HFF-Myc (cell line): ENCODE measurements around the gene ATP11A.
"Not testable (repeated sequence)": the region's sequence is repeated elsewhere in the genome, so short reads cannot be mapped to it uniquely, and the experiment has no call there.

Source experiments
- DNase-seq: peaks from one replicate; pipeline ENCODE4 v3.0.0-alpha.2; 2011; ENCODE audit warnings: low read depth; ENCODE audit errors: extremely low read depth
- H3K4me3 ChIP-seq: replicated peaks from 2 replicates; pipeline ENCODE4 v1.5.1; 2011; ENCODE audit warnings: low read depth, mild to moderate bottlenecking, control low read depth, low read length
- TF ChIP-seq, protein P1 (sequence below): IDR thresholded peaks from 2 replicates; pipeline ENCODE4 v1.5.1; 2012; ENCODE audit warnings: mild to moderate bottlenecking, low read depth, low read length, control low read depth; ENCODE audit errors: missing control alignments

Gene ATP11A

DNA sequence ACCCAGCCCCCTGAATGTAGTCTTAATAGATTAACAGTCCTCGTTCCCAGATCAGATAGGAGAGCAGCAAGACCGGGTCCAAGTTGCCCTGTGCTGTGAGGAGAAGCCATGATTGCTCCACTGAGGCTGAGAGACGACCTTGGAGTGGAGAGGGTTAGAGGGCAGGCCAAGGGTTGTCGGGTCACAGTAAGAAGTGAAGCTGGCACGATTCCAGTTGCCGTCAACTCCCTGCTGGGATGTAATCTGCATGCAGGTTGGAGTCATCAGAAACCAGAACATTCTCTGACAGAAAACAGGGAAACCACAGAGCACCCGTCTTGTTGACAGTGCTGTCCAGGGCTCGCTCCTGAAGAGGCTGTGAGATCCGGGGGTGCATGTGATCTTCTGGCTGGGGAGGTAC lies 19.0 kb upstream of the ATP11A start:
- DNase-seq: no peak
- TF ChIP-seq, protein P1, sequence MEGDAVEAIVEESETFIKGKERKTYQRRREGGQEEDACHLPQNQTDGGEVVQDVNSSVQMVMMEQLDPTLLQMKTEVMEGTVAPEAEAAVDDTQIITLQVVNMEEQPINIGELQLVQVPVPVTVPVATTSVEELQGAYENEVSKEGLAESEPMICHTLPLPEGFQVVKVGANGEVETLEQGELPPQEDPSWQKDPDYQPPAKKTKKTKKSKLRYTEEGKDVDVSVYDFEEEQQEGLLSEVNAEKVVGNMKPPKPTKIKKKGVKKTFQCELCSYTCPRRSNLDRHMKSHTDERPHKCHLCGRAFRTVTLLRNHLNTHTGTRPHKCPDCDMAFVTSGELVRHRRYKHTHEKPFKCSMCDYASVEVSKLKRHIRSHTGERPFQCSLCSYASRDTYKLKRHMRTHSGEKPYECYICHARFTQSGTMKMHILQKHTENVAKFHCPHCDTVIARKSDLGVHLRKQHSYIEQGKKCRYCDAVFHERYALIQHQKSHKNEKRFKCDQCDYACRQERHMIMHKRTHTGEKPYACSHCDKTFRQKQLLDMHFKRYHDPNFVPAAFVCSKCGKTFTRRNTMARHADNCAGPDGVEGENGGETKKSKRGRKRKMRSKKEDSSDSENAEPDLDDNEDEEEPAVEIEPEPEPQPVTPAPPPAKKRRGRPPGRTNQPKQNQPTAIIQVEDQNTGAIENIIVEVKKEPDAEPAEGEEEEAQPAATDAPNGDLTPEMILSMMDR: no peak
- no peak overlapping the region for H3K4me3 ChIP-seq

DNA sequence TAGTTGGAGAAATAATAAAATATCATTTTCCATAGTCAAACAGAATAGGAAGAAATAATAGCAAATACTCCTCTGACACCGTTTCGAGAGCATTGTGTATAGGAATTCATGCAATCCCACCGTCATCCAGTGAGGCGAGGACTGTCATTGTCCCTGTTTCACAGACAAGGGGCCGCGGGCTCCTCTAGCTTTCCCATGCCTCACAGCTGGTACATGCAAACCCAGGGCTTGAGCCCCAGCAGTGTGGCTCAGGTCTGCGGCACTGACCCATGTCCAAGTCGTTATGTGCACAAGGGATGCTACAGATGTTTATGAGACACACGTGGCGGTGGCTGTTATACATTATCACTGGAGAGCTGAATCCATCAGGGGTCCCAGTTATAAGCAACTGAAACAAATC lies 18.5 kb upstream of the ATP11A start:
- no peak overlapping the region for H3K4me3 ChIP-seq
- no peak for DNase-seq
- TF ChIP-seq, protein P1: no peak

- H3K4me3 ChIP-seq: no peak overlapping the region
- DNase-seq: no peak
- TF ChIP-seq, protein P1: no peak
Measured at GRCh38 chr13:112672651-112673284, 17.1 kb upstream of the ATP11A start.

- DNase-seq: no peak
- TF ChIP-seq, protein P1: no peak
- no peak overlapping the region for H3K4me3 ChIP-seq
Measured at GRCh38 chr13:112674412-112675365, 15.1 kb upstream of the ATP11A start.

DNA sequence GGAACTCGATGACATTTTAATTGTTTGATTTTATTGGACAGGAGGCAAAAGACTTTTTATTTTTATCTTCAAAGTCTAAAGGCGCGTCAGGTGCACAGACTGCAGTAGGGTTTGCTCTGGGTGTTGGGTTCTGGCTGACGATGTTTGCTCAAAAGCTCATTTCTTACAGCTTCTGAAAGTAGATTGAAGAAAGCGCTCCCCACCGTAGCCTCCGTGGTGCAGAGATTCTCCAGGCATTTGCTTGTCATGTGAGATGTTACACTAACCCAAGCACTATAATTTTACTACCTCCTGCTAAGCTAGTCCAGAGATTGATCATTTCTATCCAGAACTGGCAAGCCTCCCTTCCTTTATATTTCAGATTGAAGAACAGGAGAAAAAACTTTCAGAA lies 14.5 kb upstream of the ATP11A start:
- TF ChIP-seq, protein P1: no peak
- H3K4me3 ChIP-seq: no peak overlapping the region
- no peak for DNase-seq

- not testable (repeated sequence) for DNase-seq
Measured at GRCh38 chr13:112677421-112677962, 12.3 kb upstream of the ATP11A start.

DNA sequence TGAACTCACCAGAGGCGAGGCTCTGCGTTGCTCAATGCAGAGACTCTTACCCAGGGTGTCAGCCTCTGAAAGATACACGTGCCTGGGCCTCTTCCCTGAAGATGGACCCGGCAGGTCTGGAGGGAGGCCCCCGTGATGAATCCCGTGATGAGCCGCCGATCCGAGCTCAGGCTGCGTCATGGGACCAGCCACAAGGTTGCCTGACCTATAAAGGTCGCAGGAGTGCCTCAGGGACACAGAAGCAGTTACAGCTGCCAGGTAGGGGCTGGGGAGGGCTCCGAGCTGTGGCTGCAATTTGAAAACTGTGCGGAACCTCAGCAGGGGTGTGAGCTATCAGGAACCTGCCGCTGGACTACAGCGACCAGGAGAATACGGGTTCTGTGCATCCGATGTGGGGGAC lies 10.5 kb upstream of the ATP11A start:
- H3K4me3 ChIP-seq: no peak overlapping the region
- no peak for DNase-seq
- TF ChIP-seq, protein P1: no peak

More at GRCh38 chr13:112677421-112677962, 12.3 kb upstream of the ATP11A start:
- H3K4me3 ChIP-seq: not testable (repeated sequence)
